ENCODE measurements around the gene ATG7. TPM values are rescaled to one million over a fixed set of nuclear protein-coding genes. Genes with fewer than 3 reads are reported as not detected.
"Not testable (repeated sequence)": the region's sequence is repeated elsewhere in the genome, so short reads cannot be mapped to it uniquely, and the experiment has no call there.

ATG7 gene
- total RNA-seq, 2 experiments from 2014 or later = 28.3 to 38.2 TPM

- H3K4me1 Mint-ChIP-seq = no peaks in the 10 kb centered on the region
- CTCF ChIA-PET = no interaction called here
- DNase-seq (no peak), ATAC-seq (no peak)
- no peaks in the 10 kb centered on the region for H3K27me3 Mint-ChIP-seq
- no peaks in the 10 kb centered on the region for H3K9me3 Mint-ChIP-seq (ENCODE audit: low read depth)
- H3K27ac Mint-ChIP-seq = no peak overlapping the region
- H3K36me3 Mint-ChIP-seq = peaks cover 2% of the 10 kb centered on the region
- H3K4me3 Mint-ChIP-seq = no peak overlapping the region
Observed at GRCh38 chr3:11420066-11420465, 147.9 kb downstream of the ATG7 start.

GRCh38 chr3:11422291-11422690 lies 150.1 kb downstream of the ATG7 start:
- Mint-ChIP-seq H3K36me3 (peaks cover 11% of the 10 kb centered on the region), H3K27ac (no peak overlapping the region), H3K4me1 (no peaks in the 10 kb centered on the region), H3K27me3 (no peaks in the 10 kb centered on the region), H3K9me3 (ENCODE audit: low read depth) (no peaks in the 10 kb centered on the region), H3K4me3 (no peak overlapping the region)
- DNase-seq (no peak), ATAC-seq (no peak)
- CTCF ChIA-PET = interaction anchor here (1.1 to 1.3 kb wide), 2 partner anchors 12 to 87 kb away, joined by 3 to 4 read pairs; no protein-coding TSS in a partner anchor

- no peaks in the 10 kb centered on the region for H3K9me3 Mint-ChIP-seq (ENCODE audit: low read depth)
- H3K4me1 Mint-ChIP-seq = no peaks in the 10 kb centered on the region
- H3K27ac Mint-ChIP-seq = no peak overlapping the region
- DNase-seq (no peak), ATAC-seq (no peak)
- H3K27me3 Mint-ChIP-seq = no peaks in the 10 kb centered on the region
- no peak overlapping the region for H3K4me3 Mint-ChIP-seq
- CTCF ChIA-PET = no interaction called here
- peaks cover 20% of the 10 kb centered on the region for H3K36me3 Mint-ChIP-seq
Observed at GRCh38 chr3:11423868-11424267, 151.7 kb downstream of the ATG7 start.

GRCh38 chr3:11424277-11424676 lies 152.1 kb downstream of the ATG7 start:
- Mint-ChIP-seq H3K4me1 (no peaks in the 10 kb centered on the region), H3K4me3 (no peak overlapping the region), H3K9me3 (ENCODE audit: low read depth) (no peaks in the 10 kb centered on the region), H3K27ac (no peak overlapping the region), H3K27me3 (no peaks in the 10 kb centered on the region), H3K36me3 (peaks cover 20% of the 10 kb centered on the region)
- ATAC-seq (no peak), DNase-seq (no peak)
- CTCF ChIA-PET = no interaction called here

DNA sequence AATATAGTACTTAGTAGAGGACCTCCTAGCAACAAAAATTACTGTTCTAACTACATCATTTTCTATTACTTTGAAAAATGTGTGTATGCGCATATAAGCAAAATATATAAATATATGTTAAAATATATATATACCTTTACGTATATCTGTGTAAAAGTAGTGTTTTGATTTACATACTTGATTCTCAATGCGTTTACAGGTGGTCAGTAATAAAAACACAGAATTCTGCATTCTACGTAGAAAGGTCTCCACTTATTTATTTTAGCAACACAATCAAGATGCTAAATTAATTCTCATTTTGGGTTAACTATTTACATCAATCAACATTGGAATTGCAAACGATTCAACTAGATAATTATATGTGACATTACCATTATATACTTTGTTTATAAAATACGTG lies 158.0 kb downstream of the ATG7 start:
- DNase-seq (no peak), ATAC-seq (no peak)
- Mint-ChIP-seq H3K27ac (no peak overlapping the region), H3K4me1 (no peaks in the 10 kb centered on the region), H3K36me3 (peaks cover 18% of the 10 kb centered on the region), H3K9me3 (ENCODE audit: low read depth) (no peaks in the 10 kb centered on the region), H3K27me3 (no peaks in the 10 kb centered on the region), H3K4me3 (no peak overlapping the region)
- CTCF ChIA-PET = interaction anchor here (0.7 kb wide), 1 partner anchor 282 kb away, joined by 3 read pairs; no protein-coding TSS in a partner anchor

- CTCF ChIA-PET = no interaction called here
- DNase-seq = no peak
- Mint-ChIP-seq H3K4me1 (no peaks in the 10 kb centered on the region), H3K27ac (no peak overlapping the region), H3K4me3 (no peak overlapping the region), H3K27me3 (no peaks in the 10 kb centered on the region), H3K36me3 (peaks cover 17% of the 10 kb centered on the region), H3K9me3 (ENCODE audit: low read depth) (no peaks in the 10 kb centered on the region)
- ATAC-seq = no peak
Observed at GRCh38 chr3:11430624-11431023, 158.4 kb downstream of the ATG7 start.

DNA sequence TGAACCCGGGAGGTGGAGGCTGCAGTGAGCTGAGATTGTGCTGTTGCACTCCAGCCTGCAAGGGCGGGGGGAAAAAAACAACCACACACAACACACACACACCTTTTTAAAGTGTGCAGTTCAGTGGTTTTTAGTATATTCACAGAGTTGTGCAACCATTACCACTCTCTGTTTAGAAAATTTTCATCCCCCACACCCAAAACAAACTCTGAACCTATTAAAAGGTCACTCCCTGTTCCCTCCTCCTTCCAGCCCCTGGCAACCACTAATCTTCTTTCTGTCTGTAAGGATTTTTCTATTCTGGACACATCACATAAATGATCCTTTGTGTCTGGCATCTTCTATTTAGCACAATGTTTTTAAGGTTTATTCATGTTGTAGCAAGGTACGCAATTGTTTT lies 159.1 kb downstream of the ATG7 start:
- Mint-ChIP-seq H3K27ac (no peak overlapping the region), H3K9me3 (ENCODE audit: low read depth) (no peaks in the 10 kb centered on the region), H3K4me3 (no peak overlapping the region), H3K36me3 (peaks cover 16% of the 10 kb centered on the region), H3K27me3 (no peaks in the 10 kb centered on the region), H3K4me1 (no peaks in the 10 kb centered on the region)
- CTCF ChIA-PET = no interaction called here
- no peak for DNase-seq
- ATAC-seq = no peak

- CTCF ChIA-PET = interaction anchor here (1.4 kb wide), 1 partner anchor 12 kb away, joined by 3 read pairs; no protein-coding TSS in a partner anchor
- H3K27me3 Mint-ChIP-seq = no peaks in the 10 kb centered on the region
- no peak overlapping the region for H3K27ac Mint-ChIP-seq
- no peaks in the 10 kb centered on the region for H3K9me3 Mint-ChIP-seq (ENCODE audit: low read depth)
- ATAC-seq (no peak), DNase-seq (no peak)
- H3K36me3 Mint-ChIP-seq = no peaks in the 10 kb centered on the region
- no peak overlapping the region for H3K4me3 Mint-ChIP-seq
- peaks cover 4% of the 10 kb centered on the region for H3K4me1 Mint-ChIP-seq
Observed at GRCh38 chr3:11434017-11434526, 161.9 kb downstream of the ATG7 start.

- no peak overlapping the region for H3K27ac Mint-ChIP-seq
- no peaks in the 10 kb centered on the region for H3K27me3 Mint-ChIP-seq
- CTCF ChIA-PET = interaction anchor here (1.4 kb wide), 1 partner anchor 12 kb away, joined by 3 read pairs; no protein-coding TSS in a partner anchor
- H3K4me3 Mint-ChIP-seq = no peak overlapping the region
- H3K9me3 Mint-ChIP-seq (ENCODE audit: low read depth) = no peaks in the 10 kb centered on the region
- no peak for DNase-seq
- no peaks in the 10 kb centered on the region for H3K36me3 Mint-ChIP-seq
- peaks cover 4% of the 10 kb centered on the region for H3K4me1 Mint-ChIP-seq
- ATAC-seq = no peak
Observed at GRCh38 chr3:11434563-11435096, 162.4 kb downstream of the ATG7 start.

GRCh38 chr3:11435440-11436165 lies 163.4 kb downstream of the ATG7 start:
- CTCF ChIA-PET = no interaction called here
- Mint-ChIP-seq H3K27me3 (no peaks in the 10 kb centered on the region), H3K4me3 (no peak overlapping the region), H3K4me1 (peaks cover 4% of the 10 kb centered on the region), H3K9me3 (ENCODE audit: low read depth) (no peaks in the 10 kb centered on the region), H3K27ac (no peak overlapping the region), H3K36me3 (no peaks in the 10 kb centered on the region)
- DNase-seq = no peak
- no peak for ATAC-seq

DNA sequence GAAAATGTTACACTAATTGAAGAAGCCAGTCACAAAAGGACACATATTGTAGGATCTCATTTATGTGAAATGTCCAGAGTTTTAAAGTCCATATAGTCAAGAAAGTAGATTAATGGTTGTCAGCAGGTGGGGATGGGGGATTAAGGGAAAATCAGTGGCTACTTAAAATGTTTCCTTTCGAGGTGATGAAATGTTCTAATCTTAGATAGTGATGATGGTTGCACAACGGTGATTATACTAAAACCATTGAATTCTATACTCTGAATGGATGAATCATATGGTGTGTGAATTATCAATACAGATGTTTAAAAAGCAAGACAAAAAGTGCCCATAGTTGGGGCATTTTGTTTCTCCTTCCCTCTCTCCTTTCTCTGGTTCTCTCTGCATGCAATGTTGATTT lies 164.6 kb downstream of the ATG7 start:
- DNase-seq = no peak
- no peaks in the 10 kb centered on the region for H3K9me3 Mint-ChIP-seq (ENCODE audit: low read depth)
- no peak for ATAC-seq
- no peak overlapping the region for H3K4me3 Mint-ChIP-seq
- no peaks in the 10 kb centered on the region for H3K27me3 Mint-ChIP-seq
- no peak overlapping the region for H3K27ac Mint-ChIP-seq
- peaks cover 4% of the 10 kb centered on the region for H3K4me1 Mint-ChIP-seq
- H3K36me3 Mint-ChIP-seq = no peaks in the 10 kb centered on the region
- CTCF ChIA-PET = no interaction called here

GRCh38 chr3:11437506-11437905 lies 165.3 kb downstream of the ATG7 start:
- H3K4me1 Mint-ChIP-seq = peaks cover 4% of the 10 kb centered on the region
- H3K9me3 Mint-ChIP-seq (ENCODE audit: low read depth) = no peaks in the 10 kb centered on the region
- H3K27me3 Mint-ChIP-seq = no peaks in the 10 kb centered on the region
- CTCF ChIA-PET = no interaction called here
- ATAC-seq = no peak
- H3K4me3 Mint-ChIP-seq = no peak overlapping the region
- no peak overlapping the region for H3K27ac Mint-ChIP-seq
- DNase-seq = no peak
- H3K36me3 Mint-ChIP-seq = peaks cover 2% of the 10 kb centered on the region

GRCh38 chr3:11438646-11439045 lies 166.4 kb downstream of the ATG7 start:
- Mint-ChIP-seq H3K9me3 (ENCODE audit: low read depth) (no peaks in the 10 kb centered on the region), H3K27ac (no peak overlapping the region), H3K4me3 (no peak overlapping the region), H3K4me1 (peaks cover 4% of the 10 kb centered on the region), H3K27me3 (no peaks in the 10 kb centered on the region), H3K36me3 (peaks cover 2% of the 10 kb centered on the region)
- DNase-seq (no peak), ATAC-seq (no peak)
- CTCF ChIA-PET = no interaction called here

- H3K27me3 Mint-ChIP-seq; H3K9me3 Mint-ChIP-seq (ENCODE audit: low read depth); H3K36me3 Mint-ChIP-seq; H3K4me1 Mint-ChIP-seq; H3K4me3 Mint-ChIP-seq; DNase-seq; ATAC-seq; H3K27ac Mint-ChIP-seq: not testable (repeated sequence)
- CTCF ChIA-PET = interaction anchor here (0.7 kb wide), 1 partner anchor 150 kb away, joined by 3 read pairs; no protein-coding TSS in a partner anchor
Observed at GRCh38 chr3:11441346-11441745, 169.1 kb downstream of the ATG7 start.

Data from activated CD8-positive, alpha-beta memory T cell treated with anti-CD3 and anti-CD28 coated beads, Interleukin-2, amount 10 ng/mL, durations not matched to agents 7 days and 5 days (primary cell).